Skeletal muscle satellite cell (primary cell): ENCODE measurements around the gene VPS13A.

ENCODE experiments used
- H3K27me3 ChIP-seq: 2 replicates; pipeline ENCODE4 v1.7.0; 2013; ENCODE audit warnings: low read length; ENCODE audit not compliant: control insufficient read depth, insufficient read depth
- H3K36me3 ChIP-seq: 2 replicates; pipeline ENCODE4 v1.7.0; 2013; ENCODE audit warnings: mild to moderate bottlenecking, control low read depth, low read length; ENCODE audit not compliant: insufficient read depth
- H3K4me1 ChIP-seq: 2 replicates; pipeline ENCODE4 v1.7.0; 2013; ENCODE audit warnings: low read length; ENCODE audit not compliant: control insufficient read depth, insufficient read depth
- H3K4me2 ChIP-seq: 2 replicates; pipeline ENCODE4 v1.7.0; 2013; ENCODE audit warnings: mild to moderate bottlenecking, low read length
- H3K4me3 ChIP-seq: 2 replicates; pipeline ENCODE4 v1.7.0; 2013; ENCODE audit warnings: low read length
- H3K9ac ChIP-seq: 2 replicates; pipeline ENCODE4 v1.7.0; 2013; ENCODE audit warnings: mild to moderate bottlenecking, low read depth, low read length, moderate library complexity
- H3K9me3 ChIP-seq: replicated peaks from 2 replicates; pipeline ENCODE4 v1.7.0; 2013; ENCODE audit warnings: mild to moderate bottlenecking, control low read depth, low read length

The VPS13A gene

DNA sequence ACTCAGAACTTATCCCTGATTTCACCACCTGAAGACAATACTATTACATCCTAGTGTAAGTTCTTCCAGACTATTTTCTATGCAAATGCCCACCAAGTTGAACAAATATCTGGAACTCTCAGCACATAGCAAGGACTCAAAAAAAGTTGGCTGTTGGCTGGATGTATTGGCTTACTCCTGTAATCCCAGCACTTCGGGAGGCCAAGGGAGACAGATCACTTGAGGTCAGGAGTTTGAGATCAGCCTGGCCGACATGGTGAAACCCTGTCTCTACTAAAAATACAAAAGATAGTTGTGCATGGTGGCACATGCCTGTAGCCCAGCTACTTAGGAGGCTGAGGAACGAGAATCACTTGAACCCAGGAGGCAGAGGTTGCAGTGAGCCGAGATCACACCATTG lies 15.0 kb upstream of the VPS13A start:
- Histone ChIP-seq H3K4me1 (peaks cover 19% of the 10 kb centered on the region), H3K36me3 (no peaks in the 10 kb centered on the region), H3K27me3 (no peaks in the 10 kb centered on the region), H3K4me2 (no peak overlapping the region), H3K4me3 (no peak overlapping the region), H3K9ac (no peak overlapping the region), H3K9me3 (no peaks in the 10 kb centered on the region)

- Histone ChIP-seq H3K9ac (no peak overlapping the region), H3K4me3 (no peak overlapping the region)
Observed at GRCh38 chr9:77163884-77164283, 13.4 kb upstream of the VPS13A start.

GRCh38 chr9:77166193-77166592 lies 11.1 kb upstream of the VPS13A start:
- Histone ChIP-seq H3K36me3 (no peaks in the 10 kb centered on the region), H3K27me3 (peaks cover 3% of the 10 kb centered on the region), H3K9me3 (no peaks in the 10 kb centered on the region), H3K4me3 (no peak overlapping the region), H3K9ac (no peak overlapping the region), H3K4me1 (peaks cover 4% of the 10 kb centered on the region), H3K4me2 (no peak overlapping the region)

More at GRCh38 chr9:77163884-77164283, 13.4 kb upstream of the VPS13A start:
- Histone ChIP-seq H3K36me3 (no peaks in the 10 kb centered on the region), H3K4me2 (no peak overlapping the region), H3K27me3 (no peaks in the 10 kb centered on the region), H3K4me1 (peaks cover 11% of the 10 kb centered on the region), H3K9me3 (no peaks in the 10 kb centered on the region)

GRCh38 chr9:77170991-77171699 lies 6.2 kb upstream of the VPS13A start:
- H3K9me3 ChIP-seq, result no peaks in the 10 kb centered on the region
- H3K4me3 ChIP-seq, result no peak overlapping the region
- H3K4me2 ChIP-seq, result no peak overlapping the region
- H3K36me3 ChIP-seq, result no peaks in the 10 kb centered on the region
- no peak overlapping the region for H3K9ac ChIP-seq
- peaks cover 11% of the 10 kb centered on the region for H3K27me3 ChIP-seq
- H3K4me1 ChIP-seq, result no peaks in the 10 kb centered on the region

- H3K9me3 ChIP-seq, result no peaks in the 10 kb centered on the region
- no peak overlapping the region for H3K4me2 ChIP-seq
- no peaks in the 10 kb centered on the region for H3K36me3 ChIP-seq
- H3K27me3 ChIP-seq, result peaks cover 11% of the 10 kb centered on the region
- no peak overlapping the region for H3K9ac ChIP-seq
- H3K4me1 ChIP-seq, result peaks cover 8% of the 10 kb centered on the region
- no peak overlapping the region for H3K4me3 ChIP-seq
Observed at GRCh38 chr9:77175151-77175550, 2.2 kb upstream of the VPS13A start.

DNA sequence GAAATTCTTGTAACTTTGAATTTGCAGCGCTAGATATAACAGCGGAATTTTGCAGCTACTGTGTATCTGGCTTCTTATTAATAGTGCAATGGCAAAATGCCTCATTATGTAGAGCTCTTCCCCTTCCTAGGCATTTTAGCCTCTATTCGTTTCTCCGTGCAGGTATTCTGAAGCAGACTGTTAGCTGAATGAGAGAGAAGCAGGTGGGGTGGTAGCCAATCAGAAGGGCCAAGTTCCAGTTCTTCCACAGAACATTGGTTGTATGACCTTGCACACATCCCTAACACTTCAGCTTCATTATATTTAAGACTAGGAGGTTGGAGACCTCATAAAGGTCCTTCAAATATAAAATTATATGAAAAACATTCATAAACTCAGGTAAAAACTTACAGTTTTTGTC lies 1.2 kb upstream of the VPS13A start:
- H3K36me3 ChIP-seq, result no peaks in the 10 kb centered on the region
- no peak overlapping the region for H3K4me3 ChIP-seq
- no peaks in the 10 kb centered on the region for H3K9me3 ChIP-seq
- H3K4me2 ChIP-seq, result no peak overlapping the region
- peaks cover 8% of the 10 kb centered on the region for H3K4me1 ChIP-seq
- H3K27me3 ChIP-seq, result peaks cover 9% of the 10 kb centered on the region
- no peak overlapping the region for H3K9ac ChIP-seq

GRCh38 chr9:77176686-77177142 lies 620 bp upstream of the VPS13A start:
- Histone ChIP-seq H3K9ac (peak overlapping the region; percentile 84), H3K9me3 (no peaks in the 10 kb centered on the region), H3K36me3 (no peaks in the 10 kb centered on the region), H3K27me3 (peaks cover 7% of the 10 kb centered on the region), H3K4me1 (peaks cover 8% of the 10 kb centered on the region), H3K4me2 (peak overlapping the region; percentile 97), H3K4me3 (peak overlapping the region; percentile 100)

- H3K9me3 ChIP-seq, result no peaks in the 10 kb centered on the region
- peak overlapping the region; percentile 100 for H3K4me3 ChIP-seq
- H3K9ac ChIP-seq, result peak overlapping the region; percentile 84
- H3K36me3 ChIP-seq, result no peaks in the 10 kb centered on the region
- peaks cover 8% of the 10 kb centered on the region for H3K4me1 ChIP-seq
- peaks cover 4% of the 10 kb centered on the region for H3K27me3 ChIP-seq
- H3K4me2 ChIP-seq, result peak overlapping the region; percentile 97
Observed at GRCh38 chr9:77177894-77178794, 810 bp downstream of the VPS13A start.

- Histone ChIP-seq H3K4me3 (no peak overlapping the region), H3K4me2 (no peak overlapping the region)
Observed at GRCh38 chr9:77180056-77180455, 2.7 kb downstream of the VPS13A start.

DNA sequence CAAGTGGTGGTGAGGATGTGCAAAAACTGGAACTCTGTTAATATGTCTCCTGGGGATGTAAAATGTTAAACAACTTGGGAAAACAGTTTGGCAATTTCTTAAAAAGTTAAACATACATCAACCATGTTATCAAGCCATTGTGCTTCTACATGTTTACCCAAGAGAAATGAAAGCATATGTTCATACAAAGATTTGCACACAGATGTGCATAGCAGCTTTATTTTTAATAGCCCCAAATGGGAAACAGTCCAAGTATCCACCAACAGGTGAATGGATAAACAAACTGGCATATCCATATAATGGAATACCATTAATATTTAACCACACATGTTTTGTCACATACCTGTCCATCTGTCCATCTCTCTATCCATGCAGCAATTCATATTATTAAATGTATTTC lies 6.2 kb downstream of the VPS13A start:
- H3K27me3 ChIP-seq, result no peaks in the 10 kb centered on the region
- no peak overlapping the region for H3K4me3 ChIP-seq
- H3K9ac ChIP-seq, result no peak overlapping the region
- no peaks in the 10 kb centered on the region for H3K36me3 ChIP-seq
- H3K4me2 ChIP-seq, result no peak overlapping the region
- peaks cover 8% of the 10 kb centered on the region for H3K4me1 ChIP-seq
- H3K9me3 ChIP-seq, result no peaks in the 10 kb centered on the region

More at GRCh38 chr9:77180056-77180455, 2.7 kb downstream of the VPS13A start:
- H3K4me1 ChIP-seq, result peaks cover 8% of the 10 kb centered on the region
- H3K36me3 ChIP-seq, result no peaks in the 10 kb centered on the region
- no peak overlapping the region for H3K9ac ChIP-seq
- peaks cover 3% of the 10 kb centered on the region for H3K27me3 ChIP-seq
- H3K9me3 ChIP-seq, result no peaks in the 10 kb centered on the region

GRCh38 chr9:77188242-77188641 lies 10.9 kb downstream of the VPS13A start:
- Histone ChIP-seq H3K27me3 (no peaks in the 10 kb centered on the region), H3K4me1 (no peaks in the 10 kb centered on the region), H3K36me3 (no peaks in the 10 kb centered on the region), H3K9ac (no peak overlapping the region), H3K9me3 (no peaks in the 10 kb centered on the region), H3K4me2 (no peak overlapping the region), H3K4me3 (no peak overlapping the region)
